Left renal pelvis (tissue), 4 donors: ENCODE results near the gene ATXN1. TPM values are rescaled to one million over a fixed set of nuclear protein-coding genes. Genes with fewer than 3 reads are reported as not detected.

ENCODE experiments used
- DNase-seq, 4 donors: peaks; one replicate each; pipeline ENCODE4 v3.0.0-alpha.2; 2013; ENCODE audit warnings: low read depth in 4 of 4, low spot score in 3 of 4
- polyA plus RNA-seq, 4 donors: library from polyadenylated mRNA; unstranded; fragments of 120-200 nt; gene quantifications; one replicate each; pipeline ENCODE4 v1.2.1, GENCODE V29; 2013; ENCODE audit not compliant: insufficient read length in 4 of 4

The ATXN1 gene
- polyA plus RNA-seq, 4 donors: 18.5 to 20.7 (median 19.3) TPM

GRCh38 chr6:16493112-16493511 lies 268.1 kb downstream of the ATXN1 start:
- DNase-seq: no peak

DNA sequence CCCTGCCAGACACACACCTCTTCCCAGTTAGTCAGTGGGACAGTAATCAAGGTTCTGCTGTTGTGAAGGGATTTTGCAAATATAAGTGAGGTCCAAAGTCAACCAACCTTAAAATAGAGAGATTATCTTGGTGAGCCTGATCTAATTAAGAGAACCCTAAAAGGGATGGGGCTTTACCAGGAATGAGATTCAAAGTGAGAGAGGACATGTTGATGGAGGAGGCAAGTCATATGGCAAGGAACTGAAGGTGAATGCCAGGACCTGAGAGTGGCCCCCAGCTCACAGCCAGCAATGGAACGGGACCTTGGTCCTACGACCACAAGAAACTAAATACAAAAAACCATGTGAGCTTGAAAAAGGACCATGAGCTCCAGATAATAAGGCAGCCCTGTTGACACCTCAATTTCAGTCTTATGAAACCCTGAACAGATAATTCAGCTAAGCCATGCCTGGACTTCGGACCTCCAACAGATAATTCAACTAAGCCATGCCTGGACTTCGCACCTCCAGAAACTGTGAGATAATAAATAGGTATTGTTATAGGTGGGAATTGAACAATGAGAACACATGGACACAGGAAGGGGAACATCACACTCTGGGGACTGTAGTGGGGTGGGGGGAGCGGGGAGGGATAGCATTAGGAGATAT lies 269.5 kb downstream of the ATXN1 start:
- no peak for DNase-seq

- no peak for DNase-seq
Observed at GRCh38 chr6:16490616-16491015, 270.6 kb downstream of the ATXN1 start.

GRCh38 chr6:16488813-16489212 lies 272.4 kb downstream of the ATXN1 start:
- DNase-seq: no peak

- DNase-seq: no peak
Observed at GRCh38 chr6:16487996-16488674, 273.1 kb downstream of the ATXN1 start.

DNA sequence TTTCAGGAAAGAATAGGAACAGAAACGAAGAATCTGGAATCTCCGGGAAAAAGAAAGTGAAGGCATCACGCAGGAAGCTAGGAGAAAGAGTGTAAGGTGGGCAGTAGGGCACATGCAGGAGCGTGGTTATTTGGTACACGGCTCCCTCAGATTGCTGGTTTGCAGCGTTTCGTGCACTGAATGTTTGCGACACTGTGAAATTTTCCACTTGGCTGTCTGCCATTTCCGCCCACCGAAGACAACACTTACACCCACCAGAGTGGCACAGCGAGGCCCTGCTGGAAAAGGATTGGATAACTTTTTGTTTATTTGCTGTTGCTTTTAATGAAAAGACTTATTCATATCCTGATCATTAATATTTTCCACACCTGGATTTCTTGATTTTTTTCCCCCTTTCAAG lies 274.6 kb downstream of the ATXN1 start:
- DNase-seq: no peak

DNA sequence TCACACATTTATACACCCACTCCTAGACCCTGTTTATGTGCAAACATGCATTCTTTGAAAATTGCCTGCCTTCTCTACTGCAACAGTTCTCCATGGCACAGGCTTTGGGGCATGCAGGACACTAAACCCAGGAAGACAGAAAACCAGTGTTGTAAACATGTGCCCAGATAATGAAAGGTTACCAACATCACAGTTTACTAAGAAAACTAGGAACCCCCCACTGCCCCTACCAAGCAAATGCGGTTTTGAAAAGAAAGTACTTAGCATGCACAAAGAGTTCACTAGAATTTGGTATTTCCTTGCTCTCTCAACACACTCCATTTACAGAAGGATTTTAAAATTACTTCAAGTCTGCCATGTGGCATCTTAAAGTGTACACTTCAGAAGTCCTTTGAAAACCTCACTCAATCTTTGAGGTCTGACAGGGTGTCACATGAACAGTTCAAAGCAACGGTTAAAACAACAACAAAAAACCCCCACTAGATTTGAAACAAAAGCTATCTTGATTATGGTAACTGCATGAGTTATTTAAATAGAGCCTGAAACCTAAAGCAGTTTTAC lies 277.9 kb downstream of the ATXN1 start:
- no peak for DNase-seq

GRCh38 chr6:16482702-16483314 lies 278.5 kb downstream of the ATXN1 start:
- DNase-seq: no peak

GRCh38 chr6:16481697-16482399 lies 279.4 kb downstream of the ATXN1 start:
- DNase-seq: no peak

DNA sequence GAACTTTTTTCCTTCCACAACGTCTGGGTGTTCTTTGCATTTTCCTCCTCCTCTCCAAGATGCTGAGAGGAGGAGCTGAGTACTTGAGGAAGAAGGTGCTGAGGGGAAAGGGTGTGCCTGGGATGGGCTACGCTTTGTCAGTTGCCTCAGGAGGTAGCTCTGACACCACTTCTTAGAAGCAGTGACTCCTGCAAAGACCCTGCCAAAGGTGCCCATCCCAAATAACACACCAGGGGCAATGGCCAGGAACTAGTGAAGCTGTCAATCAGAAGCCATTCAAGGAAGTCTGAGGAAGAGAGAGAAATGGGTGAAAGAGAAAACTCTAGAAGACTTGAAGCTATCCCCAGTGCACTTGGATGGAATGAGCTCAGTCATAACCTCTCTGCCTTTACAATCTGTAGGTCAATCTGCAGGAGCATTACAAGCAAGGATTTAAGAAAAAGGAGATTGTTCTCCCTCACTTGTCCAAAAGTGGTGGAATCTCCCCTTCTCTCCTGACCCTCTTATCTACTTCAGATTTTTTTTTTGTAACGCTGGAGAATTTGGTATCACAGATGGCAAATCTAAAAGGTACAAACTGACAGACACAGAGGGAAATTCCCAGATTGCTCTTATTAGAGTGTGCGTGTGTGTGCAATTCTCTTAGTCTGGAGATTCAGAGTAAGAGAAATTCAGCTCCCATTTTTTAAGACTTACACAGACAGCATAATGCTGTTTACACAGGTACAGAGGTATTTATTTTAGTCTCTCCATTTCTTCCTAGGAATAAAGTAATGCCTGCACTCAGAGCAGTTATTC lies 280.3 kb downstream of the ATXN1 start:
- DNase-seq: no peak

GRCh38 chr6:16477367-16478149 lies 283.7 kb downstream of the ATXN1 start:
- DNase-seq: no peak

DNA sequence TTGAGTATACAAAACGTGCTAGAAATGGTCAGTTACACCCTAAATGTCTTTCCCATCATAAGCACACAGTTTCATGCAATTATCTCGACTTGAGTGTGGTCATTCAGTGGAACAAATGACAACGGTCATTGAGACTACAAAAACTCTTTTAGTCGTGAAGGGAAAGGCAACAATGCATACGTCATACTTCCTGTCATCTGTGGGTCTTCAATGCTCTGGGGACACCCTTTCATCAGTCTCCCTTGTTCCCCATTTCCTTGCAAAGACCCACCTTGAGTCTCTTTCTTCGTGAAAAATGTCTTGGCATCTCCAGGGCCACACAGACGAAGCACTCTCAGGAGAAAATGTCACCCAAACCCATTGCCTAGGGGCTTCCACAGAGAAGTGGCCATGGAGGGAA lies 284.4 kb downstream of the ATXN1 start:
- DNase-seq: no peak

- DNase-seq: no peak
Observed at GRCh38 chr6:16475494-16475781, 285.8 kb downstream of the ATXN1 start.

DNA sequence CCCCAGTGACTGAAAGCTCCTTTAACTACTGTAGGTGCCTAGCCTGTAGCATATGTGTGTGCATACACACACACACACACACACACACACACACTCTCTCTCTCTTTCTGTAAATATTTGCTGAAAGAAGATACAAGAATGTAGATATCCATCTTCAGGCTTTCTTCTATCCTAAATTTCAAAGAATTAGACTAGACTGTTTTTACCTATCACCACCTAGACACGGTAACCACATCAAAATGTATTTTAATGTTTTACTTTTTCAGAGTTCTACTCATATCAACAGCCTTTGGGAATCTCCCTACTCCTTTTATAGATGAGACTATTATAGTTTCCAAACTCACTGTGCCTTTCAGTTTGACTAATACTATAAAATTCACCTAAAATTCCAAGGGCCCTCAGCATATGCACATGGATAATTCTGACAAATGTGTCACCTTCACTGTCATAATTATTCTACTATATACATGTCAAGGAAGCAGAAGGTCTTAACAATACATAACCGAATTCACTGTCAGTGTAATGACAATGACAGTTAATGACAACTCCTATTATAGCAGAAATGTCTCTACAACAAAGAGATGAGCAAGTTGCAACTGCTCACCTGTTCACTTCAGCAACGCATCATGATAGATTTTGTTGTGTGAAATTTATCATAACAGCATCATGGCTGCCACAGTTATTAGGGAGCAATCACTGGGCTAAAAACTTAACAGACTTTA lies 286.3 kb downstream of the ATXN1 start:
- DNase-seq: no peak

DNA sequence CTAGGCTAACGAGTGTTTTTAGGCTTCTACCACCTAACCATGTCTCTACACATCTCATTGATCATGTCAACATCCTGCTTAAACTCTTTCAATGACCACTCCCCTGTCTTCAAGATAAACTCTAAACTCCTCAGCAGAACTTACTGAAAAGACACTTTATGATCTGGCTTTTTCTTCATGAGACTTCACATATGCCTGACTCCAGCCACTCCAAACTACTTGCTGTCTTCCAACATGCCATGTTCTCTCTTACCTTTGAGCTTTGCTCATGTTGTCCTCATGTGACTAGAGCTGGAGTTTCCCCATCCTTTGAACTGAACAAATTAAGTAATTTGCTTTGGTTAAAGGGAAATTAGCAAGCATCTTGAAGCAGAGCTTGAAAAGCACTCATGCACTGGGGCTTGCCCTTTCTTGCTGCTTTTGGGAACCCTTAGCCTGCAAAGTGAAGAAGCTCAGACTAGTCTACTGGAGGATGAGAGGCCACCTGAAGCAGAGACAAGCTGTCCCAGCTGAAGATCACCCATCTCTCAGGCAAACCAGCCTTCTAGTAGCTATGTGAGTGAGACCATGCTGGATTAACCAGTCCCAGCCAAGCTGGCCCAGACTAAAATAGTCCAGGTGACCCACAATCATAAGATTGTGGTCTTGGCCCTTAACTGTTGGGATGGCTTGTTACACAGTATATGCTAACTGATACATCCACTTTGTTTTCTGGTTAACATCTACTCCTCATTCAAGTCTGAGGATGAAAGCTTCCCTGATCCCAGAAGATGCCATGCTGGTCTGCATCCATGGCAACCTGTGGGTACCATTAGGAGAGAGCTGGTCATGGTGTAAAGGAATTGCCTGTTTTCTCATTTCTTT lies 287.1 kb downstream of the ATXN1 start:
- DNase-seq: no peak

DNA sequence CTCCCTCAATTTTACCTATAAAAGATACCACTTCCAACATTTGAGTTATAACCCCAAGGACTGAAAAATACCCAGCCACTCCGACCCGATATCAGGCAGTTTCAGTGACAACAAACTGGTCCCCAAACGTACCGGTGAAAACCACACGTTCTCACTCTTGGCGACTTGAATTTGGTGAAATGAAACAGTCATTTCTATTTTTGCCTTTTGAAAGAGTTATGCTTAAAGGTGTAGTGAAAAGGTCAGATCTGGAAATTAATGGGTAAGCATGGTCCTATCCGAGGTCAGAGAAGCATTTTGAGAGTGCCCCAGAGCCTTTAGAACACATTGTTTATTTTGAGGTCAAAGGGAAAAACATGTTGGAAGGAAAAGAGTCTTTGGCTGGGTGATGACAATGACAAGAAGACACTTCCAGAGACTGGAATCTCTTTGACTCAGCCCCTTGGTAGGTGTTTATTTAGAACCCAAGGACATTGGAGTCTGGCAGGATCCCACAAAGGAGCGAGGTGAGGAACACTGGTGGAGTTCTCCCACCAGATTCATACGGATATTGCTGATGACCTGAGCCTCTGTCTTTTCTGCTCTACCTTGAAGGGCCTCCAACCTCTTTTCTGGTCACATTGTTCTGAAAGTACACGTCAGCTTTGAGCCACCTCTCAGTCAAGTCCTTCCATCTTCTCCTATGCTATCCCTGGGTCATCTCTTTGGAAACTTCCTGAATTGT lies 287.9 kb downstream of the ATXN1 start:
- no peak for DNase-seq

GRCh38 chr6:16472349-16473069 lies 288.8 kb downstream of the ATXN1 start:
- DNase-seq: no peak
